Measurements from ENCODE around the gene CFLAR.

DNA sequence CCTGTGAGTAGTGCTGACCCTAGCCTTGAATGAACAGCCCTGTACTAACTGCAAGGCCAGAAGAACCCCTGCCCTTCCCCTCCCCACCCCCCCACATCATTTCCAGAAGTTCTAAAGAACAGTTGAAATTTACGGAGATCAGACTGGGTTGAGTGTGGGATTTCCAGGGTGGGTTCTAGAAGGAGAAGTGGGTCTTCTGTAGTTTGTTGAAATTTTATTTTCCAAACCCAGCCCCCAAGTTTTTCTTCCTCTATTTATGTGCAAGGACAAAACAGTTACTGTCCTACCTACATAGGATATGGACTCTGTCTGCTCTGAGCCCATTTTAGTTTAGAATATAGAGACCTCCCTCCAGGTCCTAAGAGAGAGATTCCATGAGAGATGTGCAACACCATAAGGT, 40.7 kb downstream of the CFLAR start:
- TF ChIP-seq CHD1 (IDR thresholded peaks at IDR 0.05; ENCODE audit: low read depth, low read length), result no peak
- TF ChIP-seq CTCF (conservative IDR thresholded peaks at IDR 0.05; ENCODE audit: low read depth, low read length), result no peak
- no peak for TF ChIP-seq SMC3 (IDR thresholded peaks at IDR 0.05; ENCODE audit: low read depth, low read length)
- no peak for TF ChIP-seq POLR2A (IDR thresholded peaks at IDR 0.05; ENCODE audit: low read depth, low read length)
- no peak for TF ChIP-seq CEBPB (IDR thresholded peaks at IDR 0.05; ENCODE audit: low read depth, low read length)
- TF ChIP-seq, protein P1, sequence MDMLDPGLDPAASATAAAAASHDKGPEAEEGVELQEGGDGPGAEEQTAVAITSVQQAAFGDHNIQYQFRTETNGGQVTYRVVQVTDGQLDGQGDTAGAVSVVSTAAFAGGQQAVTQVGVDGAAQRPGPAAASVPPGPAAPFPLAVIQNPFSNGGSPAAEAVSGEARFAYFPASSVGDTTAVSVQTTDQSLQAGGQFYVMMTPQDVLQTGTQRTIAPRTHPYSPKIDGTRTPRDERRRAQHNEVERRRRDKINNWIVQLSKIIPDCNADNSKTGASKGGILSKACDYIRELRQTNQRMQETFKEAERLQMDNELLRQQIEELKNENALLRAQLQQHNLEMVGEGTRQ (IDR thresholded peaks at IDR 0.05; ENCODE audit: low read depth, low read length), result no peak
- TF ChIP-seq BHLHE40 (IDR thresholded peaks at IDR 0.05; ENCODE audit: low read depth, low read length), result no peak
- TF ChIP-seq MAFK (IDR thresholded peaks at IDR 0.05; ENCODE audit: low read depth, low read length), result no peak
- TF ChIP-seq FOS (IDR thresholded peaks at IDR 0.05; ENCODE audit: low read depth, low read length), result no peak
- no peak for TF ChIP-seq RAD21 (IDR thresholded peaks at IDR 0.05; ENCODE audit: low read length)
- TF ChIP-seq, protein P2, sequence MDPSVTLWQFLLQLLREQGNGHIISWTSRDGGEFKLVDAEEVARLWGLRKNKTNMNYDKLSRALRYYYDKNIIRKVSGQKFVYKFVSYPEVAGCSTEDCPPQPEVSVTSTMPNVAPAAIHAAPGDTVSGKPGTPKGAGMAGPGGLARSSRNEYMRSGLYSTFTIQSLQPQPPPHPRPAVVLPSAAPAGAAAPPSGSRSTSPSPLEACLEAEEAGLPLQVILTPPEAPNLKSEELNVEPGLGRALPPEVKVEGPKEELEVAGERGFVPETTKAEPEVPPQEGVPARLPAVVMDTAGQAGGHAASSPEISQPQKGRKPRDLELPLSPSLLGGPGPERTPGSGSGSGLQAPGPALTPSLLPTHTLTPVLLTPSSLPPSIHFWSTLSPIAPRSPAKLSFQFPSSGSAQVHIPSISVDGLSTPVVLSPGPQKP (IDR thresholded peaks at IDR 0.05; ENCODE audit: borderline replicate concordance, low read depth, low read length), result no peak

Measured in IMR-90 (cell line).